Thyroid gland (tissue), 4 donors: Measurements from ENCODE around the gene SP9.

ENCODE experiments used
- POLR2A ChIP-seq, 2 donors: fragments of 450-650 bp; IDR thresholded peaks; one replicate each; pipeline ENCODE4 v1.6.1; 2017; ENCODE audit warnings: antibody characterized with exemption in 2 of 2, mild to moderate bottlenecking in 2 of 2, moderate library complexity in 1 of 2
- TF ChIP-seq, protein P1 (sequence below), 6 experiments: fragments of 200-600 bp in 3 of 6; fragments of 450-650 bp in 3 of 6; sonication (generic) in 3 of 6; IDR thresholded peaks; one replicate each; pipeline ENCODE4 v1.5.1; 2016 to 2019; ENCODE audit warnings: antibody characterized with exemption in 6 of 6, mild to moderate bottlenecking in 2 of 6, inconsistent platforms in 1 of 6, moderate library complexity in 1 of 6

DNA sequence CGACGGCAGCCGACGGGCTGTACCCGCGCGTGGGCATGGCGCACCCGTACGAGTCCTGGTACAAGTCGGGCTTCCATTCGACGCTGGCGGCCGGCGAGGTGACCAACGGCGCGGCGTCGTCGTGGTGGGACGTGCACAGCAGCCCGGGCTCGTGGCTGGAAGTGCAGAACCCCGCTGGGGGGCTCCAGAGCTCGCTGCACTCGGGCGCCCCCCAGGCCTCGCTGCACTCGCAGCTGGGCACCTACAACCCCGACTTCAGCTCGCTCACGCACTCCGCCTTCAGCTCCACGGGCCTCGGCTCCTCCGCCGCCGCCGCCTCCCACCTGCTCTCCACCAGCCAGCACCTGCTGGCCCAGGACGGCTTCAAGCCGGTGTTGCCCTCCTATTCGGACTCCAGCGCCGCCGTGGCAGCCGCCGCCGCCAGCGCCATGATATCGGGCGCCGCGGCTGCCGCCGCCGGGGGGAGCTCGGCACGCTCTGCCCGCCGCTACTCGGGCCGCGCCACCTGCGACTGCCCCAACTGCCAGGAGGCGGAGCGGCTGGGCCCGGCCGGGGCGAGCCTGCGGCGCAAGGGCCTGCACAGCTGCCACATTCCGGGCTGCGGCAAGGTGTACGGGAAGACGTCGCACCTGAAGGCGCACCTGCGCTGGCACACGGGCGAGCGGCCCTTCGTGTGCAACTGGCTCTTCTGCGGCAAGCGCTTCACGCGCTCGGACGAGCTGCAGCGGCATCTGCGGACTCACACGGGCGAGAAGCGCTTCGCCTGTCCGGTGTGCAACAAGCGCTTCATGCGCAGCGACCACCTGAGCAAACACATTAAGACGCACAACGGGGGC is 2.0 kb downstream of the SP9 start:
- TF ChIP-seq, protein P1, sequence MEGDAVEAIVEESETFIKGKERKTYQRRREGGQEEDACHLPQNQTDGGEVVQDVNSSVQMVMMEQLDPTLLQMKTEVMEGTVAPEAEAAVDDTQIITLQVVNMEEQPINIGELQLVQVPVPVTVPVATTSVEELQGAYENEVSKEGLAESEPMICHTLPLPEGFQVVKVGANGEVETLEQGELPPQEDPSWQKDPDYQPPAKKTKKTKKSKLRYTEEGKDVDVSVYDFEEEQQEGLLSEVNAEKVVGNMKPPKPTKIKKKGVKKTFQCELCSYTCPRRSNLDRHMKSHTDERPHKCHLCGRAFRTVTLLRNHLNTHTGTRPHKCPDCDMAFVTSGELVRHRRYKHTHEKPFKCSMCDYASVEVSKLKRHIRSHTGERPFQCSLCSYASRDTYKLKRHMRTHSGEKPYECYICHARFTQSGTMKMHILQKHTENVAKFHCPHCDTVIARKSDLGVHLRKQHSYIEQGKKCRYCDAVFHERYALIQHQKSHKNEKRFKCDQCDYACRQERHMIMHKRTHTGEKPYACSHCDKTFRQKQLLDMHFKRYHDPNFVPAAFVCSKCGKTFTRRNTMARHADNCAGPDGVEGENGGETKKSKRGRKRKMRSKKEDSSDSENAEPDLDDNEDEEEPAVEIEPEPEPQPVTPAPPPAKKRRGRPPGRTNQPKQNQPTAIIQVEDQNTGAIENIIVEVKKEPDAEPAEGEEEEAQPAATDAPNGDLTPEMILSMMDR (IDR thresholded peaks at IDR 0.05), result peak in 2 of 6 experiments; percentile 20 to 27
- no peak for TF ChIP-seq POLR2A (IDR thresholded peaks at IDR 0.05)
